Duodenal mucosa (tissue), 2 donors: Measurements from ENCODE around the gene PAPOLA.
"Not testable (repeated sequence)": the region's sequence is repeated elsewhere in the genome, so short reads cannot be mapped to it uniquely, and the experiment has no call there.

Experiments
- H3K27ac ChIP-seq: one replicate; pipeline ENCODE4 v1.7.0; 2013; ENCODE audit warnings: low read depth, low read length
- H3K27me3 ChIP-seq, 2 donors: one replicate each; pipeline ENCODE4 v1.7.0; 2013; ENCODE audit warnings: low read length in 2 of 2, control low read depth in 1 of 2; ENCODE audit not compliant: insufficient read depth in 2 of 2, control insufficient read depth in 1 of 2
- H3K36me3 ChIP-seq, 2 donors: one replicate each; pipeline ENCODE4 v1.7.0; 2013; ENCODE audit warnings: low read length in 2 of 2, control low read depth in 1 of 2; ENCODE audit not compliant: insufficient read depth in 2 of 2, control insufficient read depth in 1 of 2
- H3K4me1 ChIP-seq, 2 donors: one replicate each; pipeline ENCODE4 v1.7.0; 2013; ENCODE audit warnings: low read length in 2 of 2, control low read depth in 1 of 2; ENCODE audit not compliant: insufficient read depth in 2 of 2, control insufficient read depth in 1 of 2
- H3K4me3 ChIP-seq, 2 donors: one replicate each; pipeline ENCODE4 v1.7.0; 2013; ENCODE audit warnings: low read length in 2 of 2, low read depth in 1 of 2
- H3K9ac ChIP-seq, 2 donors: one replicate each; pipeline ENCODE4 v1.7.0; 2013; ENCODE audit warnings: low read length in 2 of 2, low read depth in 1 of 2
- H3K9me3 ChIP-seq, 2 donors: one replicate each; pipeline ENCODE4 v1.7.0; 2013; ENCODE audit warnings: low read length in 2 of 2, control low read depth in 1 of 2; ENCODE audit not compliant: control insufficient read depth in 1 of 2

PAPOLA gene

DNA sequence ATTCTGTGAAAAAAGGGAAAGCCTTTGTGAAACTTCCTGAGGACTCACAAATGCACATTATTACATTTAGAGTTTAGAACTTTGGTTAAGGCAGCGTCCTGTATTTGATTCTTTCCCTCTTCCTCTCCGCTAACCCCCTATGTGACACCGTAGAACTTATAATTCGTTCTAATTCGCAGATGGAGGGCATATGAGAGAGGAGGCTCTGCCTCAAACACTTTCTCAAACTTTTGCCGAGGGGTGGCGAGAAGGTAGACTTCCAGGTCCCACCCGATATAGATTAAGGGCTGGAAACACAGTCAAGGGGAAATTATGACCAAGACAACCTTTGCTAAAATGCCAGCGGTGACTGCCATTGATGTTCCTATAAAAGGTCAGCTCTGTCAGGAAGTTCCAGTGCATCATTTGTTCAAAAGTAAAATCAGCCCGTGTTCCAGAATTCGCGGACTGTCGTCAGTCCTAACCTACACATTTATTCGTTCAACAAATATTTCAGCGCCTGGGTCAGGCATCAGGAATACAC lies 904 bp upstream of the PAPOLA start:
- no peaks in the 10 kb centered on the region for H3K9me3 ChIP-seq
- H3K4me3 ChIP-seq, result peak overlapping the region; percentile 94 to 95
- no peaks in the 10 kb centered on the region for H3K36me3 ChIP-seq
- no peaks in the 10 kb centered on the region for H3K27me3 ChIP-seq
- peaks cover 30 to 31% of the 10 kb centered on the region in 2 donors for H3K4me1 ChIP-seq
- peak overlapping the region; percentile 93 to 97 for H3K9ac ChIP-seq
- H3K27ac ChIP-seq, result peak overlapping the region; percentile 91

- peaks cover 30 to 31% of the 10 kb centered on the region in 2 donors for H3K4me1 ChIP-seq
- peak overlapping the region; percentile 91 for H3K27ac ChIP-seq
- H3K9ac ChIP-seq, result peak overlapping the region; percentile 93 to 97
- peak overlapping the region; percentile 94 to 95 for H3K4me3 ChIP-seq
- no peaks in the 10 kb centered on the region for H3K36me3 ChIP-seq
- H3K27me3 ChIP-seq, result no peaks in the 10 kb centered on the region
- H3K9me3 ChIP-seq, result no peaks in the 10 kb centered on the region
Measured at GRCh38 chr14:96502621-96503305, 581 bp downstream of the PAPOLA start.

GRCh38 chr14:96503306-96503679 lies 1.1 kb downstream of the PAPOLA start:
- Histone ChIP-seq H3K4me3 (peak overlapping the region; percentile 94 to 95), H3K27ac (no peak overlapping the region), H3K36me3 (no peaks in the 10 kb centered on the region), H3K4me1 (peaks cover 31 to 32% of the 10 kb centered on the region in 2 donors), H3K9me3 (no peaks in the 10 kb centered on the region), H3K9ac (peak overlapping the region; percentile 93 to 97), H3K27me3 (no peaks in the 10 kb centered on the region)

DNA sequence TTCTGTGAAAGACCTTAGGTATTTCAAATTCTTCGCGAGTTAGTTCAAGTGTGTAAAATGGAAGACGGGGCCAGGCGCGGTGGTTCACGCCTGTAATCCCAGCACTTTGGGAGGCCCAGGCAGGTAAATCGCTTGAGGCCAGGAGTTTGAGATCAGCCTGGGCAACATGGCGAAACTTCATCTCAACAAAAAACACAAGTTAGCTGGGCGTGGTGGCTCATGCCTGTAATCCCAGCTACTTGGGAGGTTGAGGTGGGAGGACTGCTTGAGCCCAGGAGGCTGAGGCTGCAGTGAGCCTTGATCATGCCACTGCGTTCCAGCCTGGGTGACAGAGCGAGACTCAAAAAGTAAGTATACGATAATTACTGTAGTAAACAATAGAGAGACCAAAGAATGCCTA lies 2.2 kb downstream of the PAPOLA start:
- Histone ChIP-seq H3K4me3 (peak overlapping the region; percentile 24 to 95), H3K4me1 (peaks cover 32 to 37% of the 10 kb centered on the region in 2 donors)
- not testable (repeated sequence) for H3K9ac ChIP-seq, H3K36me3 ChIP-seq, H3K9me3 ChIP-seq, H3K27ac ChIP-seq, H3K27me3 ChIP-seq

DNA sequence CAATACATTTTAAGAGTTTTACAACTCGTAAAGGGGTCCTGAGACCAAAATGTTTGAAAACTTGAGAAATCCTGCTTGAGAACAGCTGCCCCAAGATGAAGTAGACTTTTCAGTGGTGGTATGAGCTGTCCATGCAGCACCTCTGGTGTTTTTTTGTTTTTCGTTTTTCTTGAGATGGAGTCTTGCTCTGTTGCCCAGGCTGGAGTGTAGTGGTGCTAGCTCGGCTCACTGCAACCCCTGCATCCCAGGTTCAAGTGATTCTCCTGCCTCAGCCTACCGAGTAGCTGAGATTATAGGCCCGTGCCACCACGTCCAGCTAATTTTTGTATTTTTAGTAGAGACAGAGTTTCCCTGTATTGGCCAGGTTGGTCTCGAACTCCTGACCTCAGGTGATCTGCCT lies 5.5 kb downstream of the PAPOLA start:
- Histone ChIP-seq H3K27ac (no peak overlapping the region), H3K27me3 (no peaks in the 10 kb centered on the region), H3K9me3 (no peaks in the 10 kb centered on the region), H3K36me3 (no peaks in the 10 kb centered on the region), H3K4me3 (no peak overlapping the region), H3K9ac (no peak overlapping the region), H3K4me1 (peaks cover 45 to 56% of the 10 kb centered on the region in 2 donors)

GRCh38 chr14:96508900-96509299 lies 6.7 kb downstream of the PAPOLA start:
- Histone ChIP-seq H3K36me3 (no peaks in the 10 kb centered on the region), H3K9me3 (no peaks in the 10 kb centered on the region), H3K4me3 (no peak overlapping the region), H3K9ac (no peak overlapping the region), H3K4me1 (peaks cover 47 to 55% of the 10 kb centered on the region in 2 donors), H3K27me3 (no peaks in the 10 kb centered on the region), H3K27ac (no peak overlapping the region)

- Histone ChIP-seq H3K9me3 (no peaks in the 10 kb centered on the region), H3K4me1 (peaks cover 47 to 52% of the 10 kb centered on the region in 2 donors), H3K4me3 (no peak overlapping the region), H3K36me3 (no peaks in the 10 kb centered on the region), H3K27me3 (no peaks in the 10 kb centered on the region), H3K9ac (no peak overlapping the region), H3K27ac (no peak overlapping the region)
Measured at GRCh38 chr14:96509457-96510090, 7.4 kb downstream of the PAPOLA start.

- Histone ChIP-seq H3K36me3 (no peaks in the 10 kb centered on the region), H3K9ac (no peak overlapping the region), H3K4me1 (peaks cover 40 to 48% of the 10 kb centered on the region in 2 donors), H3K27ac (no peak overlapping the region), H3K9me3 (no peaks in the 10 kb centered on the region), H3K27me3 (no peaks in the 10 kb centered on the region), H3K4me3 (no peak overlapping the region)
Measured at GRCh38 chr14:96511146-96511545, 9.0 kb downstream of the PAPOLA start.

DNA sequence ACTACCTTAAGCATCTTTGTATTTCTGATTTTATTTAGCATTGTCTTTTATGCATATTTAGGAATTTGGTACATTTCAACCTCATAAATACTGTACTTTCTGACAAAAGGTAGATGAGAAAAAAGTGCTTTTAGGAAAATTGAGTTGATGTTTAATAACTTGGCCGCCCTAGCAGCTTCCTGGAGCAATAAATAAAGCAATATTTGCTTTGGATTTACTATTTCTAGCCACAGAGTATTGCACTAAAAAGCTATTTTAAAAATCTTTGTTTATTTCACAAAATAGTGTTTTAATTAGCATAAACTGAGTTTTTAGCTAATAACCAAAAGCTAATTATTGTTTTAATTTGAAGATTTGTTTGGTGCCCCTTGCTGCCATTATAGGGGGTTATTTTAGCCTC lies 9.5 kb downstream of the PAPOLA start:
- no peaks in the 10 kb centered on the region for H3K9me3 ChIP-seq
- H3K27ac ChIP-seq, result no peak overlapping the region
- no peaks in the 10 kb centered on the region for H3K36me3 ChIP-seq
- no peaks in the 10 kb centered on the region for H3K27me3 ChIP-seq
- no peak overlapping the region for H3K9ac ChIP-seq
- peaks cover 40 to 48% of the 10 kb centered on the region in 2 donors for H3K4me1 ChIP-seq
- H3K4me3 ChIP-seq, result no peak overlapping the region

- Histone ChIP-seq H3K36me3 (no peaks in the 10 kb centered on the region), H3K27ac (no peak overlapping the region), H3K27me3 (no peaks in the 10 kb centered on the region), H3K4me3 (no peak overlapping the region), H3K9me3 (no peaks in the 10 kb centered on the region), H3K4me1 (peaks cover 40 to 48% of the 10 kb centered on the region in 2 donors), H3K9ac (no peak overlapping the region)
Measured at GRCh38 chr14:96512122-96512521, 9.9 kb downstream of the PAPOLA start.
